Calu3 (cell line): ENCODE measurements around the gene IL6. TPM values are rescaled to one million over a fixed set of nuclear protein-coding genes. Genes with fewer than 3 reads are reported as not detected.
A peak's percentile ranks its signal among the peaks of the same experiment; 100 is the strongest.

Source experiments
- BruUV-seq: library from RNA; stranded (reverse); fragments of 400-500 nt; replicated peaks from 2 replicates; lab custom pipeline; 2021; lab: Mats Ljungman, UMichigan
- CTCF ChIA-PET: fragments of 300-600 bp; sonication (Branson Sonifier 250); formaldehyde crosslinking; loops from one replicate; lab custom pipeline; 2022; ENCODE audit warnings: antibody characterized with exemption; lab: Charles Lee
- DNase-seq: peaks from one replicate; pipeline ENCODE4 v3.0.0; 2022
- H3K27ac Mint-ChIP-seq: one replicate; pipeline ENCODE4 v1.8.0; 2022; ENCODE audit warnings: mixed read lengths; ENCODE audit not compliant: unreplicated experiment
- H3K27me3 Mint-ChIP-seq: one replicate; pipeline ENCODE4 v1.8.0; 2022; ENCODE audit warnings: mixed read lengths; ENCODE audit not compliant: unreplicated experiment
- H3K36me3 Mint-ChIP-seq: one replicate; pipeline ENCODE4 v1.8.0; 2022; ENCODE audit warnings: mild to moderate bottlenecking, moderate library complexity, mixed read lengths; ENCODE audit not compliant: insufficient read depth, unreplicated experiment
- H3K4me1 Mint-ChIP-seq: one replicate; pipeline ENCODE4 v1.8.0; 2022; ENCODE audit warnings: mild to moderate bottlenecking, low read depth, mixed read lengths; ENCODE audit not compliant: unreplicated experiment
- H3K4me3 Mint-ChIP-seq: one replicate; pipeline ENCODE4 v1.8.0; 2022; ENCODE audit warnings: mild to moderate bottlenecking, low read depth, moderate library complexity, mixed read lengths; ENCODE audit not compliant: unreplicated experiment
- H3K9me3 Mint-ChIP-seq: one replicate; pipeline ENCODE4 v1.8.0; 2022; ENCODE audit warnings: low read depth, mixed read lengths; ENCODE audit not compliant: unreplicated experiment
- CTCF ChIP-seq: fragments of 200-600 bp; IDR thresholded peaks from one replicate; pipeline ENCODE4 v1.8.0; 2022; ENCODE audit warnings: antibody characterized with exemption; ENCODE audit not compliant: unreplicated experiment
- intact Hi-C: fragments of 100-400 bp; cut with micrococcal nuclease; formaldehyde crosslinking; loops from one replicate; pipeline ENCODE4 v1.10.0; 2022; ENCODE audit not compliant: unreplicated experiment
- total RNA-seq: library from RNA; stranded (reverse); gene quantifications from 2 replicates; pipeline ENCODE4 v1.2.3, GENCODE V29; 2022

IL6 gene
- total RNA-seq, 1 experiment from 2014 or later = 20.7 TPM

- TF ChIP-seq CTCF = no peak
- no TSS peak for BruUV-seq
- CTCF ChIA-PET = interaction anchor here (3.8 to 6.9 kb wide), 2 partner anchors 28 to 164 kb away, joined by 13 to 327 read pairs; no protein-coding TSS in a partner anchor
- Mint-ChIP-seq H3K27me3 (no peaks in the 10 kb centered on the region), H3K27ac (no peak overlapping the region), H3K9me3 (no peaks in the 10 kb centered on the region), H3K4me1 (peaks cover 54% of the 10 kb centered on the region), H3K4me3 (no peak overlapping the region), H3K36me3 (peaks cover 22% of the 10 kb centered on the region)
- no peak for DNase-seq
- intact Hi-C loops = no loop called here
These were observed 2.1 kb upstream of the IL6 start for GRCh38 chr7:22724861-22725260.

- H3K9me3 Mint-ChIP-seq = no peaks in the 10 kb centered on the region
- intact Hi-C loops = no loop called here
- H3K36me3 Mint-ChIP-seq = peaks cover 27% of the 10 kb centered on the region
- no peaks in the 10 kb centered on the region for H3K27me3 Mint-ChIP-seq
- CTCF ChIA-PET = interaction anchor here (3.5 to 6.9 kb wide), 4 partner anchors 28 to 165 kb away, joined by 13 to 327 read pairs (median 52); no protein-coding TSS in a partner anchor
- peak overlapping the region; percentile 86 for H3K27ac Mint-ChIP-seq
- no peak overlapping the region for H3K4me3 Mint-ChIP-seq
- peaks cover 54% of the 10 kb centered on the region for H3K4me1 Mint-ChIP-seq
- DNase-seq = no peak
- no peak for TF ChIP-seq CTCF
- no TSS peak for BruUV-seq
These were observed 1.4 kb upstream of the IL6 start for GRCh38 chr7:22725585-22725984.

GRCh38 chr7:22726345-22726906 is 574 bp upstream of the IL6 start:
- peaks cover 27% of the 10 kb centered on the region for H3K36me3 Mint-ChIP-seq
- H3K9me3 Mint-ChIP-seq = no peaks in the 10 kb centered on the region
- peak; percentile 81 for DNase-seq
- TF ChIP-seq CTCF = peak; percentile 80
- H3K27me3 Mint-ChIP-seq = no peaks in the 10 kb centered on the region
- peak overlapping the region; percentile 86 for H3K27ac Mint-ChIP-seq
- TSS peak; percentile 89 for BruUV-seq
- H3K4me3 Mint-ChIP-seq = peak overlapping the region; percentile 73
- H3K4me1 Mint-ChIP-seq = peaks cover 61% of the 10 kb centered on the region
- intact Hi-C loops = loop anchor here (1.0 to 2.0 kb wide), 4 partner anchors 58 to 139 kb away; no protein-coding TSS in a partner anchor
- CTCF ChIA-PET = interaction anchor here (0.6 to 6.9 kb wide), 13 partner anchors 8 to 380 kb away, joined by 3 to 327 read pairs (median 7); partner anchors contain the start of gene KLHL7

- BruUV-seq = no TSS peak
- Mint-ChIP-seq H3K27ac (peak overlapping the region; percentile 86), H3K4me1 (peaks cover 61% of the 10 kb centered on the region), H3K36me3 (peaks cover 27% of the 10 kb centered on the region), H3K27me3 (no peaks in the 10 kb centered on the region), H3K4me3 (peak overlapping the region; percentile 73), H3K9me3 (no peaks in the 10 kb centered on the region)
- TF ChIP-seq CTCF = no peak
- CTCF ChIA-PET = interaction anchor here (0.6 to 6.9 kb wide), 19 partner anchors 10 to 982 kb away, joined by 3 to 327 read pairs (median 7); partner anchors contain the start of gene KLHL7
- intact Hi-C loops = loop anchor here (1.0 to 2.0 kb wide), 4 partner anchors 59 to 167 kb away; no protein-coding TSS in a partner anchor
- DNase-seq = no peak
These were observed 675 bp downstream of the IL6 start for GRCh38 chr7:22727714-22728035.
